ENCODE data around the gene SLC26A2. TPM values are rescaled to one million over a fixed set of nuclear protein-coding genes. Genes with fewer than 3 reads are reported as not detected.

Gene SLC26A2
- total RNA-seq, 1 experiment from 2014 or later, result 111 TPM

DNA sequence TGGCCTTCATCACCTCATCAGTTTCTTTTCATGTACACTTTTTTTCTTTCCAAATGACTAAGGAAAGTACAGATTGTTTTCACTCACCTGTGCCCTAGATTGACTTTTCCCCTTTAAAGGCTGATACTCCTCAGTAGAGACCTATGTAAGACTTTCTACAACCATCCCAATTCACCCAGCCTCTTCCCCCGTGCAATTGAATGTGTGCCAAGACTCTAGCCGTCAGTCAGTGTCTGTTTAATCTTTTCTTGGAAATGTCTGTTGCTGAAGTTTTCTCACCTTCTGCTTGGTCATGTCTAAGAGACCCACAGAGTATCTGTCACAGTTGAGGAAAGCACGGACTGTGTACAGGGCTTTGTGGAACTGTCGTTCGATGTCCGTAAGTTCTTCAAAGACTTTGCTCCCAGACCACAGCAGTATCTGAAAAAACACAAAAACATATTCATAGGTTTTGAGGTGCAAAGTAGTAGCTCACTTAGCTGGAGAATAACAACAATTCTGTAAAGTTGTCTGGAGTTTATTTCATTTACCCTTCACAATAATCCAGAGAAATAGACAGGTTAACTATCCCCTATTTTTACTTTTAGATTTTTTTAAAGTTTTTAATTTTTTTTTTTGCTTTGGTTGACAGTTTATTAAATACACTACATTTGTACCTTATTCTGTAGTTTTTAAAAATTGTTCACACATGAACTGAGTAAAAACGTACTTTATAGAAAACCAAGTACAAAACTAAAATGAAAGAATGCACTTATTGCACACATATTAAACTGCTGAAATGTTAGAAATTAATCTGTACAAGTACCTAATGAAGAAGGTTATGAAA is 29.6 kb upstream of the SLC26A2 start:
- intact Hi-C loops (cut with micrococcal nuclease; ENCODE audit: unreplicated experiment) (no loop called here), in situ Hi-C loops (cut with HindIII; ENCODE audit: low pct_unique_long_range_greater_than_20kb, low sequenced_read_pairs) (no loop called here)
- Histone ChIP-seq H3K27me3 (ENCODE audit: control insufficient read depth, insufficient read depth, low read length) (no peaks in the 10 kb centered on the region), H3K27ac (ENCODE audit: low read length) (peak overlapping the region; percentile 91), H3K36me3 (ENCODE audit: control insufficient read depth, insufficient read depth, low read length) (no peaks in the 10 kb centered on the region), H3K4me3 (ENCODE audit: low read depth in 2 of 2, low read length in 2 of 2) (peak overlapping the region; percentile 20 to 32; a peak in 3 of 4 replicates), H3K9me3 (ENCODE audit: control insufficient read depth, insufficient read depth, low read depth, low read length) (no peaks in the 10 kb centered on the region), H3K4me1 (ENCODE audit: control insufficient read depth, insufficient read depth, low read length) (peaks cover 16% of the 10 kb centered on the region)
- CTCF ChIA-PET, result no interaction called here
- ATAC-seq (peak; percentile 52), DNase-seq (ENCODE audit: low read depth, low spot score) (peak; percentile 45)
- TF ChIP-seq SIN3A (IDR thresholded peaks at IDR 0.05; ENCODE audit: borderline replicate concordance, insufficient read depth, low read depth, low read length) (no peak), TCF7L2 (IDR thresholded peaks at IDR 0.05; ENCODE audit: low read depth, low read length) (no peak), CTCF (IDR thresholded peaks at IDR 0.05) (no peak), POLR2AphosphoS5 (IDR thresholded peaks at IDR 0.05; ENCODE audit: low read depth, low read length) (no peak)
- TF ChIP-seq, protein P1, sequence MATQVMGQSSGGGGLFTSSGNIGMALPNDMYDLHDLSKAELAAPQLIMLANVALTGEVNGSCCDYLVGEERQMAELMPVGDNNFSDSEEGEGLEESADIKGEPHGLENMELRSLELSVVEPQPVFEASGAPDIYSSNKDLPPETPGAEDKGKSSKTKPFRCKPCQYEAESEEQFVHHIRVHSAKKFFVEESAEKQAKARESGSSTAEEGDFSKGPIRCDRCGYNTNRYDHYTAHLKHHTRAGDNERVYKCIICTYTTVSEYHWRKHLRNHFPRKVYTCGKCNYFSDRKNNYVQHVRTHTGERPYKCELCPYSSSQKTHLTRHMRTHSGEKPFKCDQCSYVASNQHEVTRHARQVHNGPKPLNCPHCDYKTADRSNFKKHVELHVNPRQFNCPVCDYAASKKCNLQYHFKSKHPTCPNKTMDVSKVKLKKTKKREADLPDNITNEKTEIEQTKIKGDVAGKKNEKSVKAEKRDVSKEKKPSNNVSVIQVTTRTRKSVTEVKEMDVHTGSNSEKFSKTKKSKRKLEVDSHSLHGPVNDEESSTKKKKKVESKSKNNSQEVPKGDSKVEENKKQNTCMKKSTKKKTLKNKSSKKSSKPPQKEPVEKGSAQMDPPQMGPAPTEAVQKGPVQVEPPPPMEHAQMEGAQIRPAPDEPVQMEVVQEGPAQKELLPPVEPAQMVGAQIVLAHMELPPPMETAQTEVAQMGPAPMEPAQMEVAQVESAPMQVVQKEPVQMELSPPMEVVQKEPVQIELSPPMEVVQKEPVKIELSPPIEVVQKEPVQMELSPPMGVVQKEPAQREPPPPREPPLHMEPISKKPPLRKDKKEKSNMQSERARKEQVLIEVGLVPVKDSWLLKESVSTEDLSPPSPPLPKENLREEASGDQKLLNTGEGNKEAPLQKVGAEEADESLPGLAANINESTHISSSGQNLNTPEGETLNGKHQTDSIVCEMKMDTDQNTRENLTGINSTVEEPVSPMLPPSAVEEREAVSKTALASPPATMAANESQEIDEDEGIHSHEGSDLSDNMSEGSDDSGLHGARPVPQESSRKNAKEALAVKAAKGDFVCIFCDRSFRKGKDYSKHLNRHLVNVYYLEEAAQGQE (IDR thresholded peaks at IDR 0.05; ENCODE audit: insufficient read depth in 1 of 2, low read depth in 2 of 2, low read length in 1 of 2), result no peak
- no TSS peak for BruUV-seq (replicated peaks)
- POLR2A ChIA-PET, result interaction anchor here (0.6 kb wide), 1 partner anchor 36 kb away, joined by 4 read pairs; no protein-coding TSS in a partner anchor

DNA sequence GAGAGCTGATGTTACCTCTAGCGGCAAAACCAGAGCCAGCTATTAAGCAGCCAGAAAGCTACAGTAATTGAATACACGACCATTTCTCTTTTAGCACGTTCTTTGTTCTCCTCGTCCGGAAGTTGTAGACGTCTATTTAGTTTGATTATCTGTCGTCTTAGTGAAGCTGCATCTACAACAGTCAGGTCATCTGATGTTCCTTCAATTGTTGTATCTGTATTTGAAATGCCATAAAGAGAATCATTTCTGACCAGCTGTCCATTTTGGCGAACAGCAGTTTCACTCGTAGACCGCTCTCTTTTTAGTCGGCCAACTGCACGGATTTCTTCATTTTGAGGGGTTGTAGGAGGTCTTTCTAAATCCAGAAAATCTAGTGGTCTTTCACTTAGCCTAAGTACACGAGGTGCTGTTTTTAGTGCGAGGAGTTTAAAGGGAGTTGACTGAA is 28.5 kb upstream of the SLC26A2 start:
- H3K36me3 ChIP-seq (ENCODE audit: control insufficient read depth, insufficient read depth, low read length), result no peaks in the 10 kb centered on the region

More for the DNA sequence above, 28.5 kb upstream of the SLC26A2 start:
- BruUV-seq (replicated peaks), result no TSS peak
- in situ Hi-C loops (cut with HindIII; ENCODE audit: low pct_unique_long_range_greater_than_20kb, low sequenced_read_pairs) (no loop called here), intact Hi-C loops (cut with micrococcal nuclease; ENCODE audit: unreplicated experiment) (no loop called here)
- no peaks in the 10 kb centered on the region for H3K27me3 ChIP-seq (ENCODE audit: control insufficient read depth, insufficient read depth, low read length)
- no peak for TF ChIP-seq SIN3A (IDR thresholded peaks at IDR 0.05; ENCODE audit: borderline replicate concordance, insufficient read depth, low read depth, low read length)
- TF ChIP-seq POLR2AphosphoS5 (IDR thresholded peaks at IDR 0.05; ENCODE audit: low read depth, low read length), result no peak
- TF ChIP-seq CTCF (IDR thresholded peaks at IDR 0.05), result no peak
- TF ChIP-seq, protein P1 (IDR thresholded peaks at IDR 0.05; ENCODE audit: insufficient read depth in 1 of 2, low read depth in 2 of 2, low read length in 1 of 2), result no peak
- no peak for TF ChIP-seq TCF7L2 (IDR thresholded peaks at IDR 0.05; ENCODE audit: low read depth, low read length)
- CTCF ChIA-PET, result interaction anchor here (0.6 to 1.7 kb wide), 2 partner anchors 25 to 28 kb away, joined by 3 to 7 read pairs; partner anchors contain the start of gene SLC26A2
- H3K9me3 ChIP-seq (ENCODE audit: control insufficient read depth, insufficient read depth, low read depth, low read length), result no peaks in the 10 kb centered on the region
- peak overlapping the region; percentile 34 to 58 for H3K4me3 ChIP-seq (ENCODE audit: low read depth in 2 of 2, low read length in 2 of 2)
- H3K27ac ChIP-seq (ENCODE audit: low read length), result peak overlapping the region; percentile 91
- DNase-seq (ENCODE audit: low read depth, low spot score) (peak; percentile 42), ATAC-seq (peak; percentile 13; the same call in 1 of the 2 replicates)
- H3K4me1 ChIP-seq (ENCODE audit: control insufficient read depth, insufficient read depth, low read length), result peaks cover 27% of the 10 kb centered on the region
- POLR2A ChIA-PET, result no interaction called here

Data from Panc1 (cell line).